ENCODE results near the gene IFNL3.
"Not testable (repeated sequence)": the region's sequence is repeated elsewhere in the genome, so short reads cannot be mapped to it uniquely, and the experiment has no call there.

IFNL3 gene

GRCh38 chr19:39247701-39248664, 3.2 kb upstream of the IFNL3 start:
- TF ChIP-seq SPI1 (IDR thresholded peaks at IDR 0.05; ENCODE audit: borderline replicate concordance, low read depth): no peak
- TF ChIP-seq POLR2AphosphoS5 (IDR thresholded peaks at IDR 0.05; ENCODE audit: low read depth): no peak
- no peak for TF ChIP-seq REST (IDR thresholded peaks at IDR 0.05; ENCODE audit: insufficient replicate concordance, low read depth)
- TF ChIP-seq CTCF (IDR thresholded peaks at IDR 0.05; ENCODE audit: insufficient read depth, low read length): no peak
- no peak overlapping the region for H3K27ac ChIP-seq (replicated peaks)
- H3K4me3 ChIP-seq (replicated peaks; ENCODE audit: insufficient read depth, low read length): no peak overlapping the region
- H3K27me3 ChIP-seq (ENCODE audit: insufficient read depth, poor library complexity, severe bottlenecking): peaks cover 12% of the 10 kb centered on the region
- DNase-seq (ENCODE audit: low read depth in 1 of 2, low spot score in 1 of 2): no peak

- Histone ChIP-seq H3K27ac (replicated peaks) (no peak overlapping the region), H3K27me3 (ENCODE audit: insufficient read depth, poor library complexity, severe bottlenecking) (peaks cover 7% of the 10 kb centered on the region), H3K4me3 (replicated peaks; ENCODE audit: insufficient read depth, low read length) (no peak overlapping the region)
- TF ChIP-seq GABPA (IDR thresholded peaks at IDR 0.05; ENCODE audit: low read depth) (no peak), POLR2AphosphoS5 (IDR thresholded peaks at IDR 0.05; ENCODE audit: low read depth) (no peak), CTCF (IDR thresholded peaks at IDR 0.05; ENCODE audit: insufficient read depth, low read length) (no peak), SPI1 (IDR thresholded peaks at IDR 0.05; ENCODE audit: borderline replicate concordance, low read depth) (no peak), REST (IDR thresholded peaks at IDR 0.05; ENCODE audit: insufficient replicate concordance, low read depth) (no peak)
- DNase-seq (ENCODE audit: low read depth in 1 of 2, low spot score in 1 of 2): no peak
These were observed 2.3 kb upstream of the IFNL3 start for GRCh38 chr19:39246951-39247669.

GRCh38 chr19:39245166-39245565, 360 bp upstream of the IFNL3 start:
- H3K27ac ChIP-seq (replicated peaks); DNase-seq (ENCODE audit: low read depth in 1 of 2, low spot score in 1 of 2); H3K27me3 ChIP-seq (ENCODE audit: insufficient read depth, poor library complexity, severe bottlenecking); H3K4me3 ChIP-seq (replicated peaks; ENCODE audit: insufficient read depth, low read length): not testable (repeated sequence)

- not testable (repeated sequence) for DNase-seq (ENCODE audit: low read depth in 1 of 2, low spot score in 1 of 2); H3K4me3 ChIP-seq (replicated peaks; ENCODE audit: insufficient read depth, low read length); H3K27ac ChIP-seq (replicated peaks); H3K27me3 ChIP-seq (ENCODE audit: insufficient read depth, poor library complexity, severe bottlenecking)
These were observed 1.1 kb downstream of the IFNL3 start for GRCh38 chr19:39243741-39244140.

All from HL-60 (cell line).